WERI-Rb-1 (cell line): Measurements from ENCODE around the gene DNAJC4.

Experiments used
- DNase-seq: peaks from one replicate; pipeline ENCODE4 v3.0.0-alpha.2; 2020
- H3K27ac ChIP-seq: fragments of 250-450 bp; sonication (Bioruptor Pico); 2 replicates; pipeline ENCODE4 v1.5.1; 2020; ENCODE audit warnings: mild to moderate bottlenecking, moderate library complexity
- H3K27me3 ChIP-seq: fragments of 250-450 bp; sonication (Bioruptor Pico); 2 replicates; pipeline ENCODE4 v1.5.1; 2021; ENCODE audit warnings: mild to moderate bottlenecking, low read depth, moderate library complexity; ENCODE audit not compliant: insufficient read depth, severe bottlenecking
- H3K36me3 ChIP-seq: fragments of 250-450 bp; sonication (Bioruptor Pico); 2 replicates; pipeline ENCODE4 v1.5.1; 2020; ENCODE audit warnings: mild to moderate bottlenecking, moderate library complexity
- H3K4me3 ChIP-seq: 2 replicates; pipeline ENCODE4 v1.5.1; 2011; ENCODE audit warnings: low read depth, mild to moderate bottlenecking, control low read depth, low read length
- H3K9me3 ChIP-seq: fragments of 250-450 bp; sonication (Bioruptor Pico); 2 replicates; pipeline ENCODE4 v1.5.1; 2021; ENCODE audit warnings: mild to moderate bottlenecking, moderate library complexity; ENCODE audit not compliant: severe bottlenecking
- CTCF ChIP-seq: IDR thresholded peaks from 2 replicates; pipeline ENCODE4 v1.5.1; 2011; ENCODE audit warnings: low read depth, mild to moderate bottlenecking, control low read depth, inconsistent platforms, low read length

DNAJC4 gene

GRCh38 chr11:64250415-64251015 lies 20.2 kb downstream of the DNAJC4 start:
- TF ChIP-seq CTCF = no peak
- H3K27me3 ChIP-seq = no peaks in the 10 kb centered on the region
- H3K9me3 ChIP-seq = no peaks in the 10 kb centered on the region
- H3K4me3 ChIP-seq = peak overlapping the region; percentile 59
- H3K27ac ChIP-seq = peak overlapping the region; percentile 73
- peaks cover 14% of the 10 kb centered on the region for H3K36me3 ChIP-seq
- no peak for DNase-seq

GRCh38 chr11:64251016-64251752 lies 20.8 kb downstream of the DNAJC4 start, which contains the start of gene PLCB3:
Gene PLCB3 (plus strand): TSS chr11:64251530. CDS start chr11:64251650, 120 bp downstream.
- Histone ChIP-seq H3K27ac (peak within 1 kb of the TSS; percentile 73), H3K27me3 (no peaks in the 10 kb centered on the region)
- peak; percentile 66 for DNase-seq

GRCh38 chr11:64251753-64252002 lies 21.3 kb downstream of the DNAJC4 start:
- no peak for DNase-seq
- Histone ChIP-seq H3K36me3 (peaks cover 20% of the 10 kb centered on the region), H3K4me3 (peak overlapping the region; percentile 78), H3K27ac (peak overlapping the region; percentile 38; the same call in 1 of the 2 replicates), H3K9me3 (no peaks in the 10 kb centered on the region), H3K27me3 (no peaks in the 10 kb centered on the region)
- no peak for TF ChIP-seq CTCF

More at GRCh38 chr11:64251016-64251752, 20.8 kb downstream of the DNAJC4 start, which contains the start of gene PLCB3:
- peak; percentile 48; the same call in 1 of the 2 replicates for TF ChIP-seq CTCF
- Histone ChIP-seq H3K4me3 (peak within 1 kb of the TSS; percentile 78), H3K36me3 (peaks cover 16% of the 10 kb centered on the region), H3K9me3 (no peaks in the 10 kb centered on the region)

- no peaks in the 10 kb centered on the region for H3K27me3 ChIP-seq
- H3K36me3 ChIP-seq = peaks cover 23% of the 10 kb centered on the region
- peak overlapping the region; percentile 78 for H3K4me3 ChIP-seq
- TF ChIP-seq CTCF = peak; percentile 31; the same call in 1 of the 2 replicates
- H3K9me3 ChIP-seq = no peaks in the 10 kb centered on the region
- no peak overlapping the region for H3K27ac ChIP-seq
- peak; percentile 66 for DNase-seq
Observed at GRCh38 chr11:64252003-64252872, 21.9 kb downstream of the DNAJC4 start.

GRCh38 chr11:64253043-64253442 lies 22.7 kb downstream of the DNAJC4 start:
- Histone ChIP-seq H3K27ac (no peak overlapping the region), H3K36me3 (peaks cover 31% of the 10 kb centered on the region), H3K9me3 (no peaks in the 10 kb centered on the region), H3K27me3 (no peaks in the 10 kb centered on the region), H3K4me3 (no peak overlapping the region)
- TF ChIP-seq CTCF = no peak
- DNase-seq = no peak
